ENCODE data around the gene GPR132. TPM values are rescaled to one million over a fixed set of nuclear protein-coding genes. Genes with fewer than 3 reads are reported as not detected.

Gene GPR132
- polyA plus RNA-seq, 2 of the 4 experiments (the other 2 are of a cell fraction), result 0.18 to 0.19 TPM

- H3K4me3 ChIP-seq, result no peak overlapping the region
- no peak for FAIRE-seq
- WGBS (ENCODE audit: missing lambda C conversion rate), result 96% methylated on average over 7 of the region's 7 CpGs
- POLR2A ChIA-PET, result no interaction called here
- CTCF ChIA-PET, result interaction anchor here (0.8 to 2.5 kb wide), 5 partner anchors 8 to 73 kb away, joined by 3 to 14 read pairs (median 6); partner anchors contain the start of gene JAG2
- no peak for DNase-seq (ENCODE audit: low read depth in 1 of 2, low spot score in 1 of 2)
- no peak for ATAC-seq
- peaks cover 20% of the 10 kb centered on the region for H3K9me3 ChIP-seq
- no peak for TF ChIP-seq ESRRA (IDR thresholded peaks at IDR 0.05; ENCODE audit: borderline replicate concordance, low read length)
- TF ChIP-seq NPAS2 (CRISPR knock-in tag; IDR thresholded peaks at IDR 0.05; ENCODE audit: borderline replicate concordance), result no peak
- peak overlapping the region in 1 of 2 experiments; percentile 98; a peak in 1 of 6 replicates for H3K27ac ChIP-seq
- H3K4me1 ChIP-seq, result peaks cover 32% of the 10 kb centered on the region
- H3K4me2 ChIP-seq, result peak overlapping the region; percentile 98
These were observed 30.1 kb upstream of the GPR132 start for GRCh38 chr14:105095236-105095805.

- FAIRE-seq, result no peak
- DNase-seq (ENCODE audit: low read depth in 1 of 2, low spot score in 1 of 2), result no peak
- peak overlapping the region; percentile 98 for H3K4me2 ChIP-seq
- peaks cover 12% of the 10 kb centered on the region; the same call in 2 of the 3 replicates for H3K9me3 ChIP-seq
- ATAC-seq, result no peak; a peak in 1 of 6 replicates
- peaks cover 41% of the 10 kb centered on the region for H3K4me1 ChIP-seq
- H3K27ac ChIP-seq, result peak overlapping the region; percentile 98 to 100
- ChIA-PET POLR2A (interaction anchor here (0.6 to 1.2 kb wide), 2 partner anchors 8 to 14 kb away, joined by 3 read pairs; no protein-coding TSS in a partner anchor), CTCF (interaction anchor here (0.6 to 2.5 kb wide), 13 partner anchors 7 to 417 kb away, joined by 3 to 14 read pairs (median 3); partner anchors contain the start of genes GPR132 and JAG2)
- 53% methylated on average over 12 of the region's 14 CpGs for WGBS (ENCODE audit: missing lambda C conversion rate)
- peak overlapping the region; percentile 92 for H3K4me3 ChIP-seq
- TF ChIP-seq ZC3H11A (IDR thresholded peaks at IDR 0.05) (no peak), KDM1A (IDR thresholded peaks at IDR 0.05; ENCODE audit: low read depth) (no peak), POLR2A (IDR thresholded peaks at IDR 0.05; ENCODE audit: low read length) (peak; percentile 35; the same call in 1 of the 2 replicates)
These were observed 29.1 kb upstream of the GPR132 start for GRCh38 chr14:105094193-105094907.

GRCh38 chr14:105093431-105094192, 28.4 kb upstream of the GPR132 start:
- no peak for FAIRE-seq
- peaks cover 49% of the 10 kb centered on the region for H3K4me1 ChIP-seq
- TF ChIP-seq BHLHE40 (IDR thresholded peaks at IDR 0.05; ENCODE audit: low read depth, low read length) (no peak), ZC3H11A (IDR thresholded peaks at IDR 0.05) (no peak), HOXB5 (CRISPR knock-in tag; IDR thresholded peaks at IDR 0.05) (no peak), JUN (IDR thresholded peaks at IDR 0.05) (peak in 1 of 2 experiments; percentile 61; a peak in 4 of 5 replicates), HES2 (IDR thresholded peaks at IDR 0.05) (no peak), CEBPB (IDR thresholded peaks at IDR 0.05) (no peak), ELK1 (IDR thresholded peaks at IDR 0.05; ENCODE audit: low read depth, low read length) (no peak), CHD4 (IDR thresholded peaks at IDR 0.05; ENCODE audit: borderline replicate concordance) (no peak), MAX (IDR thresholded peaks at IDR 0.05) (peak; percentile 76), CBX2 (IDR thresholded peaks at IDR 0.05; ENCODE audit: borderline replicate concordance, low read depth) (no peak), TFCP2L1 (CRISPR knock-in tag; IDR thresholded peaks at IDR 0.05) (peak; percentile 68; the same call in 1 of the 2 replicates), HOXA7 (CRISPR knock-in tag; IDR thresholded peaks at IDR 0.05) (no peak), EP300 (IDR thresholded peaks at IDR 0.05) (no peak), NR3C1 (IDR thresholded peaks at IDR 0.05) (no peak), RARB (CRISPR knock-in tag; IDR thresholded peaks at IDR 0.05) (no peak), JUNB (IDR thresholded peaks at IDR 0.05) (no peak), NFE2L2 (conservative IDR thresholded peaks at IDR 0.05; ENCODE audit: low read length) (no peak), TP53 (CRISPR knock-in tag; IDR thresholded peaks at IDR 0.05) (no peak), CBX8 (IDR thresholded peaks at IDR 0.05) (no peak), MYC (IDR thresholded peaks at IDR 0.05; ENCODE audit: borderline replicate concordance, low read length) (no peak), MAFK (IDR thresholded peaks at IDR 0.05; ENCODE audit: partially characterized antibody) (no peak), SMC3 (IDR thresholded peaks at IDR 0.05) (peak; percentile 52; the same call in 2 of the 3 replicates), CTCF (IDR thresholded peaks at IDR 0.05) (peak; percentile 67), POLR2A (IDR thresholded peaks at IDR 0.05; ENCODE audit: low read length) (peak; percentile 59), NPAS2 (CRISPR knock-in tag; IDR thresholded peaks at IDR 0.05; ENCODE audit: borderline replicate concordance) (no peak), MAZ (IDR thresholded peaks at IDR 0.05; ENCODE audit: borderline replicate concordance, low read depth, low read length) (0 out of 2 replicates have a peak, but pooled peaks have one; percentile 24), RFX5 (IDR thresholded peaks at IDR 0.05) (no peak)

More at GRCh38 chr14:105093431-105094192, 28.4 kb upstream of the GPR132 start:
- peaks cover 5% of the 10 kb centered on the region; the same call in 2 of the 3 replicates for H3K9me3 ChIP-seq
- 0% methylated on average over 5 of the region's 76 CpGs for WGBS (ENCODE audit: missing lambda C conversion rate)
- ATAC-seq (peak; percentile 12 to 59), DNase-seq (ENCODE audit: low read depth in 1 of 2, low spot score in 1 of 2) (peak; percentile 85 to 93)
- H3K4me2 ChIP-seq, result peak overlapping the region; percentile 98
- H3K27ac ChIP-seq, result peak overlapping the region; percentile 98 to 100
- CTCF ChIA-PET, result interaction anchor here (0.6 to 9.1 kb wide), 15 partner anchors 9 to 418 kb away, joined by 3 to 132 read pairs (median 3); partner anchors contain the start of genes GPR132 and JAG2
- H3K4me3 ChIP-seq, result peak overlapping the region; percentile 92
- POLR2A ChIA-PET, result interaction anchor here (0.6 to 1.2 kb wide), 3 partner anchors 9 to 74 kb away, joined by 3 read pairs; partner anchors contain the start of gene JAG2

Measured in A549 (cell line).